ENCODE measurements around the gene LRP3.

Gene LRP3

GRCh38 chr19:33174186-33174585 is 19.9 kb upstream of the LRP3 start:
- H3K4me3 ChIP-seq (ENCODE audit: low read depth, low read length), result no peak overlapping the region
- no peak for TF ChIP-seq CTCF (IDR thresholded peaks at IDR 0.05; ENCODE audit: insufficient read depth, low read length, missing control alignments)
- DNase-seq (ENCODE audit: low read depth, low spot score), result no peak
- CTCF ChIA-PET, result interaction anchor here (1.4 to 7.1 kb wide), 3 partner anchors 10 to 47 kb away, joined by 3 to 26 read pairs (median 7); no protein-coding TSS in a partner anchor
- POLR2A ChIA-PET, result interaction anchor here (0.6 kb wide), 1 partner anchor 1192 kb away, joined by 3 read pairs; no protein-coding TSS in a partner anchor

- H3K4me3 ChIP-seq (ENCODE audit: low read depth, low read length), result peak overlapping the region; percentile 72; the same call in 1 of the 2 replicates
- CTCF ChIA-PET, result interaction anchor here (0.6 to 7.1 kb wide), 7 partner anchors 9 to 203 kb away, joined by 3 to 54 read pairs (median 5); no protein-coding TSS in a partner anchor
- POLR2A ChIA-PET, result interaction anchor here (1.0 kb wide), 1 partner anchor 484 kb away, joined by 3 read pairs; the partner anchor contains the start of gene NUDT19
Observed at GRCh38 chr19:33175156-33175782, 18.9 kb upstream of the LRP3 start.

GRCh38 chr19:33175886-33176669 is 18.1 kb upstream of the LRP3 start:
- POLR2A ChIA-PET, result interaction anchor here (0.5 to 1.5 kb wide), 6 partner anchors 10 to 485 kb away, joined by 3 to 8 read pairs (median 4); partner anchors contain the start of gene NUDT19
- no peak for DNase-seq (ENCODE audit: low read depth, low spot score)
- H3K4me3 ChIP-seq (ENCODE audit: low read depth, low read length), result peak overlapping the region; percentile 72
- CTCF ChIA-PET, result interaction anchor here (0.6 to 6.9 kb wide), 12 partner anchors 9 to 231 kb away, joined by 3 to 54 read pairs (median 4); no protein-coding TSS in a partner anchor
- no peak for TF ChIP-seq CTCF (IDR thresholded peaks at IDR 0.05; ENCODE audit: insufficient read depth, low read length, missing control alignments)

More at GRCh38 chr19:33175156-33175782, 18.9 kb upstream of the LRP3 start:
- DNase-seq (ENCODE audit: low read depth, low spot score), result no peak
- no peak for TF ChIP-seq CTCF (IDR thresholded peaks at IDR 0.05; ENCODE audit: insufficient read depth, low read length, missing control alignments)

- CTCF ChIA-PET, result interaction anchor here (0.6 to 6.9 kb wide), 19 partner anchors 8 to 230 kb away, joined by 3 to 54 read pairs (median 5); no protein-coding TSS in a partner anchor
- H3K4me3 ChIP-seq (ENCODE audit: low read depth, low read length), result peak overlapping the region; percentile 72
- peak; percentile 10 for TF ChIP-seq CTCF (IDR thresholded peaks at IDR 0.05; ENCODE audit: insufficient read depth, low read length, missing control alignments)
Observed at GRCh38 chr19:33176670-33177416, 17.3 kb upstream of the LRP3 start.

GRCh38 chr19:33177417-33177979 is 16.6 kb upstream of the LRP3 start:
- TF ChIP-seq CTCF (IDR thresholded peaks at IDR 0.05; ENCODE audit: insufficient read depth, low read length, missing control alignments), result peak; percentile 43
- POLR2A ChIA-PET, result interaction anchor here (0.9 to 1.5 kb wide), 6 partner anchors 17 to 197 kb away, joined by 3 to 8 read pairs (median 4); partner anchors contain the start of genes CEBPA and CEBPG
- DNase-seq (ENCODE audit: low read depth, low spot score), result no peak
- CTCF ChIA-PET, result interaction anchor here (0.7 to 6.9 kb wide), 14 partner anchors 9 to 229 kb away, joined by 3 to 54 read pairs (median 6); no protein-coding TSS in a partner anchor
- peak overlapping the region; percentile 60 for H3K4me3 ChIP-seq (ENCODE audit: low read depth, low read length)

More at GRCh38 chr19:33176670-33177416, 17.3 kb upstream of the LRP3 start:
- POLR2A ChIA-PET, result interaction anchor here (0.5 to 1.5 kb wide), 9 partner anchors 10 to 485 kb away, joined by 3 to 8 read pairs (median 4); partner anchors contain the start of genes CEBPA, CEBPG and NUDT19
- DNase-seq (ENCODE audit: low read depth, low spot score), result peak; percentile 91

Measured in AG04449 (cell line).